Activated T-helper 1 cell treated with anti-CD3 and anti-CD28 coated beads, Interleukin-2, amount 50 U/mL, for 16 hours (primary cell): ENCODE results near the gene GPC2.

Experiments
- DNase-seq, 2 donors: peaks; one replicate each; pipeline ENCODE4 v3.0.0-alpha.2; 2020; ENCODE audit warnings: low read depth in 1 of 2, low spot score in 1 of 2

GPC2 gene

DNA sequence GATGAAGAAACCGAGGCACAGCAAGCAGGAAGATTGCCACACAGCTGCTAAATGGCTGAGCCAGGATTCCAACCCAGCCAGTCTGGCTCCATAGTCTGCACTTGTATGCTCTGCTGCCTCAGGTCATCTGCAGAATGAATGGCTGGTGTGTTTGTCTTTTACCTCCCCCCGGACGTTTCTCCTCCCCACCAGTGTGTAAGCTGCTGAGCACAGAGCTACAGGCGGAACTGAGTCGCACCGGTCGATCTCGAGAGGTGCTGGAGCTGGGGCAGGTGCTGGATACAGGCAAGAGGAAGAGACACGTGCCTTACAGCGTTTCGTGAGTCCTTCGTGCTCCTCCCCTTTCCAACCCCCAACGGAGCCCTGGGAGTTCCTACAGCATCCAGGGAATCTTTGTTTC is 55.1 kb downstream of the GPC2 start:
- DNase-seq = no peak

DNA sequence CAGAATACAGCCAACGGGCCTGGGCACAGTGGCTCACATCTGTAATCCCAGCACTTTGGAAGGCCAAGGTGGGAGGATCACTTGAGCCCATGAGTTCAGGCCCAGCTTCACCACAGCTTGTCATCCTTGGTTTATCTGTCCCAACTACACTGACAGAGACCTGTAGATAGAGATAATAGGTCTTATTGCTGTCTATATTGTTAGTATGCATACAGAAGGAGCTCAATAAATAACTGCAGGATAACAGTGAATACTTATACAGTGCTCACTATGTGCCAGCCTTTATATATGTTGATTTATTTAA is 56.5 kb downstream of the GPC2 start:
- no peak for DNase-seq

DNA sequence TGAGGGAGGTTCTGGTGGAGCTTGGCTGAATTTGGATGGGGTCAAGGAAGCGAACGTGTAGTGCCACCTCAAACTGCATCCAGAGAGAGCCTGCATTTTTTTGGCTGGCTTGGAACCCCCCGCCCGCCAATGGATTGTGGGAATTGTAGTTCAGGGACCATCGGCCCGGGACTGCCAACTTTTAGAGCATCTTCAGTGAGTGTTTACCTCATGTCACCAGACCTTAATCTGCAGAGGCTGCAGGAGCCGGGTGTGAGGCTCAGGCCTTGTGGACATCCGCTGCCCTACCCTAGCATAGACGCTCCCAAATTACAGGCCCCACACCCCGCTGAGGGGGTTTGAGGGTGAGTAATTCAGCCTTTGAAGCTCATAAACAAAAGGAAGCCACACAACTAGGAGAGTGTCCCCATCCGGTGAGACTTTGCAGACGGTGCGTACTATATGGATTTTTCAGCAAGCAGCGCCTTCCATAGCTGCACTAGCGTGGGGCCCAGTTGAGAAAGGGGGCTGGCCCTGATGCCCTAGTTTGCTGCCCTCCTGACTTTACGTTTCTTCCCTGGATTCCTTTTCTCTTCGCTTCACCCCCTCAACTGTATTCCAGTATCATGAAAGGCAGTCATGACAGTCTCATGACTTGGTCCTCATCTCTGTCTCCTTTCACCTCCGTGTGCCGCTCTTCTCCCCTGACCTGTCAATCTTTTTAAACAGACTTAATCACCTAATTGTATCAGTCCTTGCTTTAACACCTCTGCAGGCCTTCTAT is 57.0 kb downstream of the GPC2 start:
- peak; percentile 34 to 52 for DNase-seq
